Astrocyte (in vitro differentiated cells and primary cell): ENCODE data around the gene ITGA8. TPM values are rescaled to one million over a fixed set of nuclear protein-coding genes. Genes with fewer than 3 reads are reported as not detected.

ENCODE experiments used
- DNase-seq: peaks from one replicate; pipeline ENCODE4 v3.0.0-alpha.2; 2010; ENCODE audit warnings: low read depth
- FAIRE-seq: peaks from 2 replicates; lab custom pipeline; 2011; peaks lifted over from hg19 to GRCh38; lab: Jason Lieb, UNC
- H2AFZ ChIP-seq: 2 replicates; pipeline ENCODE4 v1.6.0; 2012; ENCODE audit warnings: low read depth, low read length, inconsistent platforms
- H3K27ac ChIP-seq: 2 replicates; pipeline ENCODE4 v1.5.1; 2011; ENCODE audit warnings: low read depth, low read length, inconsistent platforms
- H3K27me3 ChIP-seq: 2 replicates; pipeline ENCODE4 v1.6.0; 2011; ENCODE audit warnings: low read length, inconsistent platforms; ENCODE audit not compliant: insufficient read depth
- H3K36me3 ChIP-seq: 2 replicates; pipeline ENCODE4 v1.5.1; 2011; ENCODE audit warnings: low read length, inconsistent platforms; ENCODE audit not compliant: insufficient read depth
- H3K4me1 ChIP-seq: 2 replicates; pipeline ENCODE4 v1.5.1; 2011; ENCODE audit warnings: low read length, inconsistent platforms; ENCODE audit not compliant: insufficient read depth
- H3K4me2 ChIP-seq: 2 replicates; pipeline ENCODE4 v1.6.0; 2012; ENCODE audit warnings: low read length, inconsistent platforms
- H3K4me3 ChIP-seq: 2 replicates; pipeline ENCODE4 v1.5.1; 2011; ENCODE audit warnings: low read depth, mild to moderate bottlenecking, low read length, inconsistent platforms; ENCODE audit not compliant: insufficient read depth
- H3K79me2 ChIP-seq: 2 replicates; pipeline ENCODE4 v1.6.0; 2012; ENCODE audit warnings: mild to moderate bottlenecking, low read length, inconsistent platforms; ENCODE audit not compliant: insufficient read depth
- H3K9ac ChIP-seq: 2 replicates; pipeline ENCODE4 v1.6.0; 2012; ENCODE audit warnings: mild to moderate bottlenecking, low read length, inconsistent platforms
- H3K9me3 ChIP-seq: 2 replicates; pipeline ENCODE4 v1.5.1; 2012; ENCODE audit warnings: low read depth, mild to moderate bottlenecking, low read length, inconsistent platforms; ENCODE audit not compliant: insufficient read depth
- H4K20me1 ChIP-seq: 2 replicates; pipeline ENCODE4 v1.6.0; 2012; ENCODE audit warnings: low read length, inconsistent platforms; ENCODE audit not compliant: insufficient read depth
- H3K27ac Mint-ChIP-seq: one replicate; pipeline ENCODE4 v1.8.0; 2021; ENCODE audit warnings: mild to moderate bottlenecking, mixed read lengths; ENCODE audit not compliant: unreplicated experiment
- H3K27me3 Mint-ChIP-seq: one replicate; pipeline ENCODE4 v1.8.0; 2021; ENCODE audit warnings: low read depth, mixed read lengths; ENCODE audit not compliant: unreplicated experiment
- H3K36me3 Mint-ChIP-seq: one replicate; pipeline ENCODE4 v1.8.0; 2021; ENCODE audit warnings: low read depth, mixed read lengths; ENCODE audit not compliant: unreplicated experiment
- H3K4me1 Mint-ChIP-seq: one replicate; pipeline ENCODE4 v1.8.0; 2021; ENCODE audit warnings: low read depth, mixed read lengths; ENCODE audit not compliant: unreplicated experiment
- H3K4me3 Mint-ChIP-seq: one replicate; pipeline ENCODE4 v1.8.0; 2021; ENCODE audit warnings: mild to moderate bottlenecking, moderate library complexity, mixed read lengths; ENCODE audit not compliant: unreplicated experiment
- H3K9me3 Mint-ChIP-seq: one replicate; pipeline ENCODE4 v1.8.0; 2021; ENCODE audit warnings: mild to moderate bottlenecking, mixed read lengths; ENCODE audit not compliant: unreplicated experiment
- EZH2 ChIP-seq: IDR thresholded peaks from 2 replicates; pipeline ENCODE4 v1.6.1; 2012; ENCODE audit warnings: mild to moderate bottlenecking, low read length, inconsistent platforms; ENCODE audit not compliant: insufficient read depth
- total RNA-seq: library from RNA; stranded (reverse); gene quantifications from 2 replicates; pipeline ENCODE4 v1.2.1, GENCODE V29; 2021
- TF ChIP-seq, protein P1 (sequence below): IDR thresholded peaks from 2 replicates; pipeline ENCODE4 v1.5.1; 2011; ENCODE audit warnings: low read depth, mild to moderate bottlenecking, inconsistent platforms, low read length, moderate library complexity; ENCODE audit not compliant: insufficient read depth

ITGA8 gene
- total RNA-seq, 1 donor from 2014 or later: not detected

- Mint-ChIP-seq H3K4me1 (no peaks in the 10 kb centered on the region), H3K9me3 (peaks cover 5% of the 10 kb centered on the region), H3K4me3 (no peak overlapping the region), H3K27me3 (no peaks in the 10 kb centered on the region), H3K27ac (no peak overlapping the region), H3K36me3 (no peaks in the 10 kb centered on the region)
- Histone ChIP-seq H3K79me2 (no peaks in the 10 kb centered on the region), H3K4me2 (no peak overlapping the region), H4K20me1 (no peaks in the 10 kb centered on the region), H2AFZ (no peak overlapping the region), H3K4me1 (no peaks in the 10 kb centered on the region), H3K36me3 (no peaks in the 10 kb centered on the region), H3K9ac (no peak overlapping the region), H3K9me3 (peaks cover 4% of the 10 kb centered on the region), H3K4me3 (no peak overlapping the region), H3K27ac (no peak overlapping the region), H3K27me3 (no peaks in the 10 kb centered on the region)
- no peak for DNase-seq
- TF ChIP-seq, protein P1, sequence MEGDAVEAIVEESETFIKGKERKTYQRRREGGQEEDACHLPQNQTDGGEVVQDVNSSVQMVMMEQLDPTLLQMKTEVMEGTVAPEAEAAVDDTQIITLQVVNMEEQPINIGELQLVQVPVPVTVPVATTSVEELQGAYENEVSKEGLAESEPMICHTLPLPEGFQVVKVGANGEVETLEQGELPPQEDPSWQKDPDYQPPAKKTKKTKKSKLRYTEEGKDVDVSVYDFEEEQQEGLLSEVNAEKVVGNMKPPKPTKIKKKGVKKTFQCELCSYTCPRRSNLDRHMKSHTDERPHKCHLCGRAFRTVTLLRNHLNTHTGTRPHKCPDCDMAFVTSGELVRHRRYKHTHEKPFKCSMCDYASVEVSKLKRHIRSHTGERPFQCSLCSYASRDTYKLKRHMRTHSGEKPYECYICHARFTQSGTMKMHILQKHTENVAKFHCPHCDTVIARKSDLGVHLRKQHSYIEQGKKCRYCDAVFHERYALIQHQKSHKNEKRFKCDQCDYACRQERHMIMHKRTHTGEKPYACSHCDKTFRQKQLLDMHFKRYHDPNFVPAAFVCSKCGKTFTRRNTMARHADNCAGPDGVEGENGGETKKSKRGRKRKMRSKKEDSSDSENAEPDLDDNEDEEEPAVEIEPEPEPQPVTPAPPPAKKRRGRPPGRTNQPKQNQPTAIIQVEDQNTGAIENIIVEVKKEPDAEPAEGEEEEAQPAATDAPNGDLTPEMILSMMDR: no peak
- TF ChIP-seq EZH2: no peak
- FAIRE-seq: no peak
These were observed 176.9 kb downstream of the ITGA8 start for GRCh38 chr10:15542817-15543216.

DNA sequence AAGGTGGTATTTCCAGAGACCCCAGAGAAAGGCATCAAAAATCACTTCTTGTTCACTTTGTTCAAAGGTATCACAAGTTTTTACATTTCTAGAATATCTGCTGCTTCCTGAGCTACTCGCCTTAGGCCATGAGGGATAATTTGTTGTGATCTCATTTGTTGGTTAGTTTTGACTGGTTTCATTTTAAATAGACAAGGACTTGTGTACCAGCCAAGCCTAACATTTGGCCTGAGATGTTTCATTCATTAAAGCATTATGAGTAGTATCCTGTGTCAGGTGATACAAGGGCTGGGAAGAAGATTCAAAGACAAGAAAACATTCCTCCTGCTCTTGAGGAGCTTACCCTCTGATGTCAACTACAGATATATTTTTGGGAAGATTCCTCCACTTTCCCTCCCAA is 178.3 kb downstream of the ITGA8 start:
- FAIRE-seq (no peak), DNase-seq (no peak)
- no peak overlapping the region for H3K27ac ChIP-seq
- Mint-ChIP-seq H3K4me1 (no peaks in the 10 kb centered on the region), H3K4me3 (no peak overlapping the region), H3K27ac (no peak overlapping the region), H3K27me3 (peaks cover 3% of the 10 kb centered on the region), H3K36me3 (no peaks in the 10 kb centered on the region), H3K9me3 (peaks cover 5% of the 10 kb centered on the region)
- no peak overlapping the region for H3K4me3 ChIP-seq
- H3K4me2 ChIP-seq: no peak overlapping the region
- H3K36me3 ChIP-seq: no peaks in the 10 kb centered on the region
- H4K20me1 ChIP-seq: no peaks in the 10 kb centered on the region
- H2AFZ ChIP-seq: no peak overlapping the region
- TF ChIP-seq, protein P1: no peak
- TF ChIP-seq EZH2: no peak
- H3K9ac ChIP-seq: no peak overlapping the region
- H3K9me3 ChIP-seq: peaks cover 4% of the 10 kb centered on the region
- no peaks in the 10 kb centered on the region for H3K4me1 ChIP-seq
- no peaks in the 10 kb centered on the region for H3K27me3 ChIP-seq
- no peaks in the 10 kb centered on the region for H3K79me2 ChIP-seq

DNA sequence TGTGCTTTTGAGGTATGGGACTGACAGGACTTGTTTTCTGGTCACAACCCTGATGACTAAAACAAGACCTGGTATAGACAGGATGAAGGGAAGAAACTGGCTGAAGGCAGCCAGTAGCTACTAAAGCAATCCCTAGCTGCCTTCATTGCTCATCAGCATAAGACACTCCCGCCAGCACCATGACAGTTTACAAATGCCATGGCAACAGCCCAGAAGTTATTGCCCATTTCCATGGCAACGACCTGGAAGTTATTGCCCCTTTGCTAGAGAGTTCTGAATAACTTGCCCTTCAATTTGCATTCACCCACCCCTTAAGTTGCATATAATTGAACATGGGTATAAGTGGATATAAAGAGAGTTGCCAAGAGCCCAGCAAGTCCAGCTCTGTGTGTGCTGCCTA is 179.0 kb downstream of the ITGA8 start:
- Histone ChIP-seq H3K79me2 (no peaks in the 10 kb centered on the region), H2AFZ (no peak overlapping the region), H3K4me3 (no peak overlapping the region), H3K4me1 (no peaks in the 10 kb centered on the region), H3K4me2 (no peak overlapping the region), H3K9me3 (peaks cover 4% of the 10 kb centered on the region), H4K20me1 (no peaks in the 10 kb centered on the region), H3K27me3 (no peaks in the 10 kb centered on the region), H3K27ac (no peak overlapping the region), H3K9ac (no peak overlapping the region), H3K36me3 (no peaks in the 10 kb centered on the region)
- DNase-seq (no peak), FAIRE-seq (no peak)
- Mint-ChIP-seq H3K36me3 (no peaks in the 10 kb centered on the region), H3K27ac (no peak overlapping the region), H3K27me3 (peaks cover 3% of the 10 kb centered on the region), H3K4me1 (no peaks in the 10 kb centered on the region), H3K9me3 (peaks cover 5% of the 10 kb centered on the region), H3K4me3 (no peak overlapping the region)
- TF ChIP-seq EZH2: no peak
- TF ChIP-seq, protein P1: no peak
